Effector memory CD8-positive, alpha-beta T cell (primary cell): ENCODE measurements around the gene ATN1.

Source experiments
- ATAC-seq: fragments of 150-1000 bp; cut with Tn5 transposase; replicated peaks from 2 replicates; pipeline ENCODE4 v1.10.0; 2021; ENCODE audit warnings: mild to moderate bottlenecking, moderate library complexity
- DNase-seq, 3 experiments: peaks; one replicate each; pipeline ENCODE4 v3.0.0; 2021
- H3K27ac Mint-ChIP-seq, 2 donors: one replicate each; pipeline ENCODE4 v1.8.0; 2022; ENCODE audit warnings: mild to moderate bottlenecking in 2 of 2, mixed read lengths in 2 of 2, moderate library complexity in 2 of 2
- H3K27me3 Mint-ChIP-seq, 2 donors: one replicate each; pipeline ENCODE4 v1.8.0; 2022; ENCODE audit warnings: mixed read lengths in 2 of 2
- H3K36me3 Mint-ChIP-seq: one replicate; pipeline ENCODE4 v1.8.0; 2022; ENCODE audit warnings: mild to moderate bottlenecking, moderate library complexity, mixed read lengths; ENCODE audit not compliant: insufficient read depth
- H3K4me1 Mint-ChIP-seq, 2 donors: one replicate each; pipeline ENCODE4 v1.8.0; 2022; ENCODE audit warnings: low read depth in 2 of 2, mixed read lengths in 2 of 2
- H3K4me3 Mint-ChIP-seq, 2 donors: one replicate each; pipeline ENCODE4 v1.8.0; 2022; ENCODE audit warnings: mild to moderate bottlenecking in 2 of 2, mixed read lengths in 2 of 2, moderate library complexity in 2 of 2
- H3K9me3 Mint-ChIP-seq, 2 donors: one replicate each; pipeline ENCODE4 v1.8.0; 2022; ENCODE audit warnings: mixed read lengths in 2 of 2

ATN1 gene

DNA sequence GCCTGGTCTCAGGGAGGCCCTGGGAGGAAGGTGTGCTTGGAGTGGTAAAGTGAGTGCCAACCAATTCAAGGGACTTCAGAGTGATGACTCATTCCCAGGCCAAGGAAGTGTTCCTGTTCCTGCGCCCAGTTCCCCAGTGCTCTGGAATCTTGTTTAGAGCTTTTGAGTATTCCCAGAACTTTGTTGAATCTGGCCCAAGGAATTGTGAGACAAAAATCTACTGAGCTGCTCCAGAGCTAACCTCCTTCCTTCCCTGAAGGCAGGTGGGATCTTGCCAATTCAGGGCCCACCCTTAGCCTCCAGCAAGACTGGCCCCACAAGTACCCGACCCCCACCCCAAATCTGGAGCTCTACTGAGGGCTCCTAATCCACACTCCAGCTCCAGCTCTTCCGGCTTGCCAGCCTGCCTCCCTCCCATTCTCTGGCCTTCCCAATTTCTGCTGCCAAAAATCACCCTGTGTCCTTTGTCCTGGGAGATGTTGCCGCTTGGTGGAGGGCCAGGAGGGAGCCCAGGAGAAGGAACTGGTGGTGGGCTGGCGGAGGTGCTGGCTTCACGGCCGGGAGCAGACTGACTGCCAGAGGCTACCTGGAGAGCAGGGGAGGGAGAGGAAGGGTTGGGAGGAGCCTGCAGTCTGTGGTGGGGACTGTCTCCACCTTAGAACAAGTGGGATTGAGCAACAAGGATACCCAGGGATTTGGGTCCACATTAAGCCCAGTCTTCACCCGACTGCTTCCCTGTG is 2.0 kb upstream of the ATN1 start:
- peaks cover 23% of the 10 kb centered on the region for H3K36me3 Mint-ChIP-seq

DNA sequence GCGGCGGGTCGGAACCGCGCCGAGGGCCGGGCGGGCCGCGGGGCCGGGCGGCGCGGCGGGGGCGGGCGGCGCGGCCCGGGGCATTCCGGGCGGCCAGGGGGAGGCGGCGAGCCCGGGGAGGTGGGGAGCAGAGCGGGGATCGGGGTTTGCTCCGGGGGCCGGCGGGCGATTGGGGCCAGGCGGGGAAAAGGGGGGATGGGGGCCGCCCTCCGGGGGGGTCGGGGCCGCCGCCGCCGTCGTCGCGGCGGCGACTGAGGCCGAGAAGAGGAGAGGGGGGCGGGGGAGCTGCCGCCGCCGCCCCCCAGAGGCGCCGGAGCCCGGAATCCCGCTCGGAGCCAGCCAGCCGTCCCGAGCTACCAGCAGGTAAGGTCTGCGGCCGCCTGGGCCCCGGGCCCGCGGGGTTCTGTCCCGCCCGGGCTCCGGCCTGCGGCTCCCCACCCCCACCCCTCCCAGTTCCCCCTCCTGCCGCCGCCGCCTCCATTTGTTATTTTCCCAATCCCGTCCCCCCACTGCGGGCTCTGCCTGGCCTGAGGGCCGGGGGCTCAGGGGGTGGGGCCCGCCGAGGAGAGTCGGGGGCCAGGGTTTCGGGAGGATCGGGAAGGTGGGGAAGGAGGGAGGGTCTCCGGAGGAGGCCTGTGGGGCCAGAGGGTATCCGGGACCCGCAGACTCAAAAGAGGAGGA is 403 bp downstream of the ATN1 start:
- H3K4me3 Mint-ChIP-seq: peak overlapping the region; percentile 77 to 87
- H3K9me3 Mint-ChIP-seq: no peaks in the 10 kb centered on the region
- DNase-seq: no peak
- H3K4me1 Mint-ChIP-seq: peaks cover 26 to 39% of the 10 kb centered on the region in 2 donors
- peak overlapping the region; percentile 90 to 98 for H3K27ac Mint-ChIP-seq
- ATAC-seq: peak; percentile 49
- H3K27me3 Mint-ChIP-seq: no peaks in the 10 kb centered on the region
- H3K36me3 Mint-ChIP-seq: peaks cover 19% of the 10 kb centered on the region

More for the DNA sequence above, 2.0 kb upstream of the ATN1 start:
- Mint-ChIP-seq H3K9me3 (no peaks in the 10 kb centered on the region), H3K27ac (peak overlapping the region; percentile 82 to 91), H3K4me3 (peak overlapping the region in 1 of 2 donors; percentile 85), H3K4me1 (peaks cover 26 to 34% of the 10 kb centered on the region in 2 donors), H3K27me3 (no peaks in the 10 kb centered on the region)
- DNase-seq (no peak), ATAC-seq (no peak)

DNA sequence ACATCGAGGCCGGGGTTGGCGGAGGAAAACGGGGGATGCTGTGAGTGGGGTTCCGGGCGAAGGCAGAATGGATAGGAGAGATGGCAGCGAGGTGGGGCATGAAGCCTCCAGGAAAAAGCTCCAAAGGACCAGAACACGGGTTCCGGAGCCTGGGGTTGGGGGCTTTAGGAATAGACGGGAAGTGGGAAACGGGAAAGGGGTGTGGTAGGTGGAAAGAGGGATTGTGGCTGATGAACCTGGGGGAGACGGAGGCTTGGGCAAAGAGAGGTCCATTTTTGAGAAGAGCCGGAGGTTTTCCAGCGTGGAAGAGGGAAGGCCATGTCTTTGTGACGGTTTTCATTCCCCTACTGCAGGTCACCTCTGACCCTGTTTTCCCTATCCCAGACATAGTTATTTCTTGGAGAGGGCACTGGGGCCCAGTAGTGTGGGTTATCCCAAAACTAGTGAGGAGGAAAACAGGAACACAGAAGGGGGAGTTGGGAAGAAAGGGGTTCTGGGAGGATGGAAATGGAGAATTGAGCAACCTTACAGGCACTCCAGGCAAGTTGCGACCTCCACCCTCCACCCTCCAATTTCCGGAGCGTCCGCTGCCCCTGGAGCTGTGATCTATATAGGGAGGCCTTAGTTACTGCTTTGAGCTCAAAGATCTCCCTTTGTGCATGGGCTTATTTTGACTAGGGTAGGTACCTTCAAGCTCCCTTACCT is 1.1 kb downstream of the ATN1 start:
- Mint-ChIP-seq H3K9me3 (no peaks in the 10 kb centered on the region), H3K4me1 (peaks cover 26 to 39% of the 10 kb centered on the region in 2 donors), H3K36me3 (peaks cover 16% of the 10 kb centered on the region), H3K4me3 (peak overlapping the region; percentile 77 to 87), H3K27ac (peak overlapping the region; percentile 90 to 98), H3K27me3 (no peaks in the 10 kb centered on the region)
- ATAC-seq: no peak
- DNase-seq: no peak

DNA sequence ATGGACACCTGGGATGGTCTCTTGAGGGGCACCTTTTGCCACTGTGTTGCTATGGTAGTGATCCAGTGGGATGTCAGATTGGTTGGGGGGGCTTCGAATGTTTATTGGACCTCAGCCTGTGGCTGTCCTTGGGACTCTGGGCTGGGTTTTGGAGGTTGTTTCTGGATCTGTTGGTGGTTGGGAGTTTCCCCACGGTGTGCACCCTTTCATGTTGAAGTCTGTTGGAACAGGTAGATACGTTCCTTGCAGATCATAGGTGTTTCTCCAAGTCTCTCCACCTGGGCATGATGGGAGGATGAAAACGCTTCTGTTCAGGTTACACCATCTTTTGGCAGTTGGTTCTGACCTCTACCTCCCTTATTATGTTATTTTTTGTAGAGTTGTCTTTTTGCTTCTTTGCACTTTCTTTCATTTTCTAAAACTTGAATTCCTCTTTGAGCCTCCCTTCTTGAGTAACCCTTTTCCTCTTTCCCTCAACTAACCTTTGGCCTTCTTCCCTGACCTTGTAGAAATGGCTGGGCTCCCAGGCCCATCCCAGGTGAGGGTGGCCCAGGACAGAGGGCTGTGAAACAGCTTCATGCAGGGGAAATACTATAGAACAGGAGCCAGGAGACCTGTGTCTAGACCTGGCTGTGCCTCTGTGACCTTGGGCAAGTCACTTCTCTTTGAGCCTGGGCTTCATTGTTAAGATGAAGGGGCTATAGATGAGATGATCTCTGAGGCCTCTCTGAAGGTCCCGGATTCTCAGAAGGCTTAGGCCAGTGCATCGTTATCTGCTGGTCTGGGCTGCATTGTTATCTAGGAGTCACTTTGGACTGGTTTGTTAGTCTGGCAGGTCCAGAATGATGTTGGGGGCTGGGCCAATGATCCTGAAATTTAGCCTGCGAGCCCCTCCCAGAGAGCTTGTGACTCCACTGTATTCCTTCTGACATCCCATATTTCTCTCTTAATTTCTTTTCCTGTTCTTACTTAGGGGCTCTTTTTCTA is 2.0 kb downstream of the ATN1 start:
- peaks cover 14% of the 10 kb centered on the region for H3K36me3 Mint-ChIP-seq
- peak overlapping the region; percentile 5 to 90 for H3K27ac Mint-ChIP-seq
- H3K4me3 Mint-ChIP-seq: peak overlapping the region; percentile 77 to 87
- DNase-seq (no peak), ATAC-seq (no peak)
- no peaks in the 10 kb centered on the region for H3K27me3 Mint-ChIP-seq
- peaks cover 19 to 31% of the 10 kb centered on the region in 2 donors for H3K4me1 Mint-ChIP-seq
- H3K9me3 Mint-ChIP-seq: no peaks in the 10 kb centered on the region

DNA sequence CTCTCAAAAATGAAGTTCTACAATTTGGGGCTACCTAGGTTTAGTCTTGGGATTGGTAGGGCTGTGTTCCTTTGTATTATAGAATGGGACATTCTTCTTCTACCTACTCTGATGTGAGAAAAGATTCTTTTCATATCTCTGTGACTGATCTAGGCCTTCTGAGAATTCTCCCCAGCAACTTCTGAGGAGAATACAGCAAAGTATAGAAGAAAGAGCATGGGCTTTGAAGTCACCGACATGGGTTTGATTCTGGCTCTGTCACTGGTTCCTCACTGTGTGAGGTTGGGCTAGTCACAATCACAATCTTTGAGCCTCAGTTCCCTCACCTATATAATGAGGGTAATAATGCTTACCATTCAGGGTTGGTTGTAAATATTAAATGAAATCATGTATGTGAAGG is 5.0 kb downstream of the ATN1 start:
- H3K4me1 Mint-ChIP-seq: peaks cover 27 to 30% of the 10 kb centered on the region in 2 donors

DNA sequence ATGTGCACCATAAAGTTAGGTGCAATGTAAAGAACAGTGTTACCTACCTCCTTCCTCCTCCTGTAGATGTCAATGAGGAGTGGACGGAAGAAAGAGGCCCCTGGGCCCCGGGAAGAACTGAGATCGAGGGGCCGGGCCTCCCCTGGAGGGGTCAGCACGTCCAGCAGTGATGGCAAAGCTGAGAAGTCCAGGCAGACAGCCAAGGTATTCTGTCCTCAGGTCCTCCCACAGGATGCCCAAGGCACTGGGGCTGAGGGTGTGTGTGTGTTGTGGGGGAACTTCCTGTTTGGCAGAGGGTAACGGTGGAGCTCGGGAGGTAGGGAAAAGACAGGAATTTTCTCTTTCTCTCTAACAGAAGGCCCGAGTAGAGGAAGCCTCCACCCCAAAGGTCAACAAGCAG is 6.4 kb downstream of the ATN1 start:
- Mint-ChIP-seq H3K9me3 (no peaks in the 10 kb centered on the region), H3K4me1 (peaks cover 25 to 27% of the 10 kb centered on the region in 2 donors), H3K27me3 (no peaks in the 10 kb centered on the region), H3K27ac (peak overlapping the region; percentile 55 to 77), H3K4me3 (no peak overlapping the region), H3K36me3 (peaks cover 24% of the 10 kb centered on the region)
- DNase-seq: no peak
- ATAC-seq: no peak

More for the DNA sequence above, 5.0 kb downstream of the ATN1 start:
- H3K27me3 Mint-ChIP-seq: no peaks in the 10 kb centered on the region
- no peaks in the 10 kb centered on the region for H3K9me3 Mint-ChIP-seq
- H3K4me3 Mint-ChIP-seq: no peak overlapping the region
- ATAC-seq (no peak), DNase-seq (no peak)
- peak overlapping the region in 1 of 2 donors; percentile 31 for H3K27ac Mint-ChIP-seq
- H3K36me3 Mint-ChIP-seq: peaks cover 25% of the 10 kb centered on the region

DNA sequence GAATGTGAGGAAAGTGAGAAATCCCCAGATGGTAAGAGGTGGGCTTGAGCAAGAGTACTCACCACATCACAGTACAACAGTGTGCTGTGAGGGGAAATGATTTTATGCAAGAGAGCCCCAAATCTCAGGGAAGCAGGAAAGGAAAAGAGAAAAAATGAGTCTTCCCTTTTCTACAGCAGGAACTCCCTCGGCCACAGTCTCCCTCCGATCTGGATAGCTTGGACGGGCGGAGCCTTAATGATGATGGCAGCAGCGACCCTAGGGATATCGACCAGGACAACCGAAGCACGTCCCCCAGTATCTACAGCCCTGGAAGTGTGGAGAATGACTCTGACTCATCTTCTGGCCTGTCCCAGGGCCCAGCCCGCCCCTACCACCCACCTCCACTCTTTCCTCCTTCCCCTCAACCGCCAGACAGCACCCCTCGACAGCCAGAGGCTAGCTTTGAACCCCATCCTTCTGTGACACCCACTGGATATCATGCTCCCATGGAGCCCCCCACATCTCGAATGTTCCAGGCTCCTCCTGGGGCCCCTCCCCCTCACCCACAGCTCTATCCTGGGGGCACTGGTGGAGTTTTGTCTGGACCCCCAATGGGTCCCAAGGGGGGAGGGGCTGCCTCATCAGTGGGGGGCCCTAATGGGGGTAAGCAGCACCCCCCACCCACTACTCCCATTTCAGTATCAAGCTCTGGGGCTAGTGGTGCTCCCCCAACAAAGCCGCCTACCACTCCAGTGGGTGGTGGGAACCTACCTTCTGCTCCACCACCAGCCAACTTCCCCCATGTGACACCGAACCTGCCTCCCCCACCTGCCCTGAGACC is 7.8 kb downstream of the ATN1 start:
- Mint-ChIP-seq H3K4me1 (peaks cover 19 to 24% of the 10 kb centered on the region in 2 donors), H3K27ac (peak overlapping the region; percentile 95 to 98), H3K9me3 (no peaks in the 10 kb centered on the region), H3K36me3 (peaks cover 20% of the 10 kb centered on the region), H3K4me3 (peak overlapping the region; percentile 78 to 80), H3K27me3 (no peaks in the 10 kb centered on the region)
- DNase-seq (no peak), ATAC-seq (no peak)

DNA sequence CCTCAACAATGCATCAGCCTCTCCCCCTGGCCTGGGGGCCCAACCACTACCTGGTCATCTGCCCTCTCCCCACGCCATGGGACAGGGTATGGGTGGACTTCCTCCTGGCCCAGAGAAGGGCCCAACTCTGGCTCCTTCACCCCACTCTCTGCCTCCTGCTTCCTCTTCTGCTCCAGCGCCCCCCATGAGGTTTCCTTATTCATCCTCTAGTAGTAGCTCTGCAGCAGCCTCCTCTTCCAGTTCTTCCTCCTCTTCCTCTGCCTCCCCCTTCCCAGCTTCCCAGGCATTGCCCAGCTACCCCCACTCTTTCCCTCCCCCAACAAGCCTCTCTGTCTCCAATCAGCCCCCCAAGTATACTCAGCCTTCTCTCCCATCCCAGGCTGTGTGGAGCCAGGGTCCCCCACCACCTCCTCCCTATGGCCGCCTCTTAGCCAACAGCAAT is 8.5 kb downstream of the ATN1 start:
- ATAC-seq (no peak), DNase-seq (no peak)
- H3K27ac Mint-ChIP-seq: peak overlapping the region; percentile 95 to 98
- peak overlapping the region; percentile 78 to 80 for H3K4me3 Mint-ChIP-seq
- peaks cover 19 to 24% of the 10 kb centered on the region in 2 donors for H3K4me1 Mint-ChIP-seq
- H3K27me3 Mint-ChIP-seq: no peaks in the 10 kb centered on the region
- H3K9me3 Mint-ChIP-seq: no peaks in the 10 kb centered on the region
- H3K36me3 Mint-ChIP-seq: peaks cover 20% of the 10 kb centered on the region

DNA sequence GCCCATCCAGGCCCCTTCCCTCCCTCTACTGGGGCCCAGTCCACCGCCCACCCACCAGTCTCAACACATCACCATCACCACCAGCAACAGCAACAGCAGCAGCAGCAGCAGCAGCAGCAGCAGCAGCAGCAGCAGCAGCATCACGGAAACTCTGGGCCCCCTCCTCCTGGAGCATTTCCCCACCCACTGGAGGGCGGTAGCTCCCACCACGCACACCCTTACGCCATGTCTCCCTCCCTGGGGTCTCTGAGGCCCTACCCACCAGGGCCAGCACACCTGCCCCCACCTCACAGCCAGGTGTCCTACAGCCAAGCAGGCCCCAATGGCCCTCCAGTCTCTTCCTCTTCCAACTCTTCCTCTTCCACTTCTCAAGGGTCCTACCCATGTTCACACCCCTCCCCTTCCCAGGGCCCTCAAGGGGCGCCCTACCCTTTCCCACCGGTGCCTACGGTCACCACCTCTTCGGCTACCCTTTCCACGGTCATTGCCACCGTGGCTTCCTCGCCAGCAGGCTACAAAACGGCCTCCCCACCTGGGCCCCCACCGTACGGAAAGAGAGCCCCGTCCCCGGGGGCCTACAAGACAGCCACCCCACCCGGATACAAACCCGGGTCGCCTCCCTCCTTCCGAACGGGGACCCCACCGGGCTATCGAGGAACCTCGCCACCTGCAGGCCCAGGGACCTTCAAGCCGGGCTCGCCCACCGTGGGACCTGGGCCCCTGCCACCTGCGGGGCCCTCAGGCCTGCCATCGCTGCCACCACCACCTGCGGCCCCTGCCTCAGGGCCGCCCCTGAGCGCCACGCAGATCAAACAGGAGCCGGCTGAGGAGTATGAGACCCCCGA is 9.1 kb downstream of the ATN1 start:
- Mint-ChIP-seq H3K27me3 (no peaks in the 10 kb centered on the region), H3K4me3 (peak overlapping the region; percentile 78 to 80), H3K4me1 (peaks cover 19 to 24% of the 10 kb centered on the region in 2 donors), H3K36me3 (peaks cover 20% of the 10 kb centered on the region), H3K27ac (peak overlapping the region; percentile 95 to 98), H3K9me3 (no peaks in the 10 kb centered on the region)
- DNase-seq: no peak
- peak; percentile 2 for ATAC-seq

DNA sequence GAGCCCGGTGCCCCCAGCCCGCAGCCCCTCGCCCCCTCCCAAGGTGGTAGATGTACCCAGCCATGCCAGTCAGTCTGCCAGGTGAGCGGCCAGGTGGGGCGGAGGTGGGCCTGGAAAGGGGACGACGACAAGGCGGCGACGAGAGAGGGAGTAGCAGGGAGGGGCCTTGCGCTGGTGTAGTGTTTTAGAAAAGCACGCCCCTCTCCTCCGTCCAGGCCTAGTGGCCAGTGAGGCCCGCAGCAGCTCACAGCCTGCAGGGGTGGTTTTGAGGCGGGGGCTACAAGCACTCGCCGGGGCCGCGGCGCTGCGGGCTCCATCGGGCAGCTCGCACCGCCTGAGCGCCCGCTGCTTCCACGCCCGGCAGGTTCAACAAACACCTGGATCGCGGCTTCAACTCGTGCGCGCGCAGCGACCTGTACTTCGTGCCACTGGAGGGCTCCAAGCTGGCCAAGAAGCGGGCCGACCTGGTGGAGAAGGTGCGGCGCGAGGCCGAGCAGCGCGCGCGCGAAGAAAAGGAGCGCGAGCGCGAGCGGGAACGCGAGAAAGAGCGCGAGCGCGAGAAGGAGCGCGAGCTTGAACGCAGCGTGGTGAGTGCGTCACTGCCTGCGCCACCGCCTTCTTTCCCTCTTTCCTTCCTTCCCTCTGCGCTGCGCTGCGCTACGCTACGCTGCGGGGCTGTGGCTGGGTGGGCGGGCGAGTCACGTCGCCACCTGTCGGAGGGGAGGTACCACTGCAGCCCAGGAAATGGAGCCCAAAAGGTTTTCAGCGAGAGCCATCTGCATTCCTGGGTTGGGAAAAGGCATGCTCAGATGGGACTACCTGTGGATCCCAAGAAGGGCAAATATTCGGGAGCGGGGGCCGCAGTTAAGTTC is 10.0 kb downstream of the ATN1 start:
- H3K9me3 Mint-ChIP-seq: no peaks in the 10 kb centered on the region
- peak; percentile 97 for ATAC-seq
- DNase-seq: peak; percentile 89 to 90 (median 89)
- H3K36me3 Mint-ChIP-seq: peaks cover 27% of the 10 kb centered on the region
- peak overlapping the region; percentile 95 to 98 for H3K27ac Mint-ChIP-seq
- no peaks in the 10 kb centered on the region for H3K27me3 Mint-ChIP-seq
- peaks cover 19 to 21% of the 10 kb centered on the region in 2 donors for H3K4me1 Mint-ChIP-seq
- H3K4me3 Mint-ChIP-seq: peak overlapping the region; percentile 78 to 80
